Testis (tissue), 3 donors: ENCODE results near the gene TATDN2. TPM values are rescaled to one million over a fixed set of nuclear protein-coding genes. Genes with fewer than 3 reads are reported as not detected.

Source experiments
- DNase-seq: peaks from one replicate; pipeline ENCODE4 v3.0.0-alpha.2; 2019
- H3K27ac ChIP-seq, 2 donors: fragments of 200-600 bp; sonication (generic); one replicate each; pipeline ENCODE4 v1.5.1; 2019
- H3K27me3 ChIP-seq: fragments of 200-600 bp; sonication (generic); one replicate; pipeline ENCODE4 v1.5.1; 2019
- H3K36me3 ChIP-seq: fragments of 200-600 bp; sonication (generic); one replicate; pipeline ENCODE4 v1.5.1; 2017; ENCODE audit warnings: low read depth; ENCODE audit errors: missing control alignments
- H3K4me1 ChIP-seq: fragments of 200-600 bp; sonication (generic); one replicate; pipeline ENCODE4 v1.5.1; 2019
- H3K4me3 ChIP-seq, 2 donors: fragments of 200-600 bp; sonication (generic); one replicate each; pipeline ENCODE4 v1.5.1; 2017 to 2019
- H3K9me3 ChIP-seq: fragments of 200-600 bp; sonication (generic); one replicate; pipeline ENCODE4 v1.5.1; 2017
- CTCF ChIP-seq, 3 experiments: fragments of 450-650 bp in 2 of 3; fragments of 200-600 bp in 1 of 3; sonication (generic) in 1 of 3; IDR thresholded peaks; one replicate each; pipeline ENCODE4 v1.5.1; 2016 to 2019; ENCODE audit warnings: antibody characterized with exemption in 3 of 3, mild to moderate bottlenecking in 2 of 3, moderate library complexity in 1 of 3
- POLR2A ChIP-seq: fragments of 450-650 bp; IDR thresholded peaks from one replicate; pipeline ENCODE4 v1.6.1; 2017; ENCODE audit warnings: antibody characterized with exemption, mild to moderate bottlenecking, moderate library complexity
- WGBS, 2 donors: methylation state at CpG; one replicate each; pipeline ENCODE4 v1.1.5; 2018; 5-methylcytosine and 5-hydroxymethylcytosine counted together
- intact Hi-C: fragments of 100-400 bp; cut with DNase I; formaldehyde crosslinking; loops from one replicate; pipeline ENCODE4 v1.15.1; 2023; ENCODE audit warnings: low total_unique reads
- polyA plus RNA-seq: library from polyadenylated mRNA; stranded (reverse); fragments of 350-450 nt; fragmentation: Illumina TruSeq; extraction: RNeasy Lipid Tissue Mini Kit (QIAGEN cat#74804); gene quantifications from one replicate; pipeline ENCODE4 v1.2.3, GENCODE V29; 2014; ENCODE audit warnings: low read depth, low replicate concordance; ENCODE audit not compliant: insufficient read depth
- total RNA-seq, 2 donors: library from RNA; depleted of rRNA; stranded (reverse); fragments of >200 nt; gene quantifications; one replicate each; pipeline ENCODE4 v1.2.3, GENCODE V29; 2016

The TATDN2 gene
- total and polyA plus RNA-seq, 3 donors from 2014 or later: 19.8 to 24.3 (median 21.3) TPM

GRCh38 chr3:10287936-10288574, 39.8 kb downstream of the TATDN2 start:
- Histone ChIP-seq H3K27me3 (no peaks in the 10 kb centered on the region), H3K4me1 (no peaks in the 10 kb centered on the region), H3K4me3 (no peak overlapping the region), H3K36me3 (no peaks in the 10 kb centered on the region), H3K9me3 (no peaks in the 10 kb centered on the region), H3K27ac (no peak overlapping the region)
- TF ChIP-seq POLR2A: no peak
- TF ChIP-seq CTCF (IDR thresholded peaks at IDR 0.05): no peak
- 89 to 90% methylated on average over 12 of the region's 12 CpGs for WGBS, 2 donors
- no peak for DNase-seq
- intact Hi-C loops: no loop called here

- no peaks in the 10 kb centered on the region for H3K27me3 ChIP-seq
- WGBS, 2 donors: 82 to 98% methylated on average over 11 of the region's 11 CpGs
- H3K4me3 ChIP-seq: no peak overlapping the region
- H3K27ac ChIP-seq: no peak overlapping the region
- H3K36me3 ChIP-seq: no peaks in the 10 kb centered on the region
- no peak for DNase-seq
- H3K9me3 ChIP-seq: no peaks in the 10 kb centered on the region
- intact Hi-C loops: no loop called here
- H3K4me1 ChIP-seq: no peaks in the 10 kb centered on the region
- TF ChIP-seq POLR2A (no peak), CTCF (IDR thresholded peaks at IDR 0.05) (no peak)
Observed at GRCh38 chr3:10288575-10288960, 40.3 kb downstream of the TATDN2 start.

GRCh38 chr3:10289077-10289476, 40.8 kb downstream of the TATDN2 start:
- no peak for TF ChIP-seq CTCF (IDR thresholded peaks at IDR 0.05)
- TF ChIP-seq POLR2A: no peak
- no peak overlapping the region for H3K4me3 ChIP-seq
- no peaks in the 10 kb centered on the region for H3K9me3 ChIP-seq
- H3K4me1 ChIP-seq: no peaks in the 10 kb centered on the region
- H3K27ac ChIP-seq: no peak overlapping the region
- intact Hi-C loops: no loop called here
- H3K36me3 ChIP-seq: no peaks in the 10 kb centered on the region
- no peak for DNase-seq
- H3K27me3 ChIP-seq: no peaks in the 10 kb centered on the region
- 90 to 92% methylated on average over 9 of the region's 9 CpGs for WGBS, 2 donors

GRCh38 chr3:10289787-10290355, 41.6 kb downstream of the TATDN2 start:
- intact Hi-C loops: no loop called here
- whole genome bisulfite sequencing, 2 donors: 80 to 88% methylated on average over 5 to 9 of the region's 9 CpGs
- TF ChIP-seq CTCF (IDR thresholded peaks at IDR 0.05) (no peak), POLR2A (no peak)
- Histone ChIP-seq H3K36me3 (no peaks in the 10 kb centered on the region), H3K4me1 (no peaks in the 10 kb centered on the region), H3K27ac (no peak overlapping the region), H3K4me3 (no peak overlapping the region), H3K27me3 (no peaks in the 10 kb centered on the region), H3K9me3 (no peaks in the 10 kb centered on the region)
- DNase-seq: no peak
